NCI-H510A treated with DMSO at 0.1 percent for 48 hours (cell line): ENCODE results near the gene SMAD2.

Experiments used
- DNase-seq: peaks from one replicate; lab custom pipeline; 2025; lab: John Stamatoyannopoulos, UW

Gene SMAD2

DNA sequence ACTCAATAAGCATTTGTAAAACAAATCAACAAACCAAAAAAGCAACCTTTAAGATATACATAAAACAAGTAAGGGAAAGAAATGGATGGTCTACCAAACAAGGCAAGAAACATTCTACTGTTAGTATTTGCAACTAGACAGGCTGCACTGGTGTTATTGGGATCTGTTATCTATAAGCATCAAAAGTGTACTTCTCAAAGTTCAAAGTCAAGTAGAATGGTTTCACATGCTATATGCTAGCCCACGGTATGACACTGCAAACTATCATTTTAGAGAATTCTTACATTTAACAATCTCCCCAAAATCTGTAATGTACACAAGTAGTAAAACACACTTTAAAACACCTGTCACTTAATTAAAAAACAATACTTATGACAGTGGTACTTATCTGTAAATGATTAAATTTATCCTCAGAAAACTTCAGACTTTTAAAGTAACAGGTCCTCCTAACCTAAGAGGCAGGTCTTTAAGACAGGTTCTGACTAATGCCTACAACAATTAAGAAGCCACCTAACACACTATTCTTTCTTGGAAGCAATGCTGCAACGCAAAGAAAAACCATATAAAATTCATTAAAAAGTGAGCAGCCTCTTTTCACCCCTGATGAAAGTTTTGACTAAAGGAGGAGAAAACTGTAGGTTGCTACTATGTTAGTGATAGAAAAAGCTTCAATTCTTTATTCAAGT lies 34.8 kb downstream of the SMAD2 start:
- DNase-seq: no peak

DNA sequence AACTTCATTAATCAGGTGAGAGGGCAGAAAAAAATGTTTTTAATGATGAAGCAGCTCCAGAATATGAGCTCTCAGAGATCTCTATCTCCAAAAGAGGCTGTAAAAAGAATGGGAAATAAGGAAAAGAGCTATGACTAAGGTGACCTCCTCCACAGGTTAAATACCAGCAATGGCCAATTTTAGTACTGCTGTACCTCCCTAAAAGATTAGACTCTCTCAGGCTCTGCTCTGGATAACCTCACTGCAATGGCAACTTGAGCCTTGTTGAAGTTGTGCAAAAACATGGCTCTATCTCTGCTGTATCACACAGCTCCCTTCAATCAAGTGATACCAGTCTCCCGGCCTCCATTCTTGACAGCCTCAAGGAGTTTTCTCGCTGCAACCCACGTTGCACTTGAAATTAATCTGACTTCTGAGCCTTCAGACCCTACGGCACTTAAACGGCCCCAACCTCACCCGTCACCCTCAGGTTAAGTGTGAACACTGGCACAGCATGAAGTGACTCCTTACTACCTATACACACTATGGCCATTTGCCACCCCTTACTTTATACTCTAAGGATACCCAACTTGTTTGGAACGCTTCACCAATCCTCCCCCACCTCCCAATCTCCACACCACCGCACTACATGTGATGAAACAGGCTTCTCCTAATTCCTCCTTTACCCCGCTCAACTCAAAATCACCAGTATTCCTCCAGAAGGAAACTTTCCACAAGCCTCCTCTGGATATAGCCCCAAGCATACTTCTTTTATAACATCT lies 36.3 kb downstream of the SMAD2 start:
- no peak for DNase-seq

DNA sequence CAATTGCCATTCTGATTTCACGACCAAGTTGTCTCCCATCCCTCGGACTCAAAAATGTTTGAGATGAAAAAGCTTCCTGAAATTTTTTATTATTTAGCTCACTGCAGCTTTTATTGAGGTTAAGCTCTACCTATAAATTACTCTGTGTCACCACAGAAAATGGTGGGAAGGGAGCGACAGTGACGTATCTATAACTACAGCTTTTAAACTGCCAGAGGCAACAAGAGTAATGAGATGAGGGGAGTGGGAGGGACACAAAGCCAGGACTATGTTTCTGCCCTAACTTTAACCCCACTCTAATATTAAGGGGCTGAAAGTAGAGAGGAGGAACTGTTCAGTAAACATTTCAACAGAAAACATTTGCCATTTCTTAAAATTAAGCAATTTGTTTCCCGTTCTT lies 37.4 kb downstream of the SMAD2 start:
- DNase-seq: no peak

DNA sequence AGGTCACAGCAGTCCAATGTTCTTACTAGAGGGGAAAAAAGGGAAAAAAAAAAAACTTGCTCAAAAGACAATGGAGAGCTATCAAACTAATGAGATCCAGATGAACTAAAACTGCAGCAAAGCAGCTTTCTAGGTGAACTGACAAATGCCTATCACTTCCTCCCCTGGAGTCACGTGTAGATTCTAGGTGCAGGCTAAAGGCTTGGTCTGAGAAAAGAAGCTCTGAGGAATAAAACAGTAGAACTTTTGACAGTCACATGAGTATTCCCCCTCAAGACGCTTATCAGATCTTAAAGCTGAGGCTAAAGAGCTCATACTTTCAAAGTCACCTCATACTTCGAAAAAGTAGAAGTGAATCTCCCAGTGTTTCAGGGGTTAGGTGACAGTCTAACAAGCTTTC lies 42.3 kb downstream of the SMAD2 start:
- DNase-seq: no peak

DNA sequence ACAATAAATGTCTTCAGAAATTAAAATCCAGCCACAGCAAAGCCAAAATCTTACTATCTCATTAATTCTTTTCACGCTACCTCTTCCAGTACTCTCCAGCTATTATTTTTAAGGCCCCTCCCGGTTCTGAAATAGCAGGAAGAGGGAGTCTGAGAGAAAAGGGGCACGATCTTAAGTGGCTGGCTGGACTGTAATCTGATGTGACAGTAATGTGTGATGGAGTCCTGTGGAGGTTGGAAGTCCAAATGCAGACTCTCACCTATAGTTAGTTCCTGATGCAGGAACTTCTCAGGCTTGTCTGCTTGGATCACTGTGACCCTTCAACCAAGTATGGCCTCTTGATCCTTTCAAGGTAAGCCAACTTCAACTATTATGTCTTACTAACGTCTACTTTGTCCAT lies 43.2 kb downstream of the SMAD2 start:
- no peak for DNase-seq

DNA sequence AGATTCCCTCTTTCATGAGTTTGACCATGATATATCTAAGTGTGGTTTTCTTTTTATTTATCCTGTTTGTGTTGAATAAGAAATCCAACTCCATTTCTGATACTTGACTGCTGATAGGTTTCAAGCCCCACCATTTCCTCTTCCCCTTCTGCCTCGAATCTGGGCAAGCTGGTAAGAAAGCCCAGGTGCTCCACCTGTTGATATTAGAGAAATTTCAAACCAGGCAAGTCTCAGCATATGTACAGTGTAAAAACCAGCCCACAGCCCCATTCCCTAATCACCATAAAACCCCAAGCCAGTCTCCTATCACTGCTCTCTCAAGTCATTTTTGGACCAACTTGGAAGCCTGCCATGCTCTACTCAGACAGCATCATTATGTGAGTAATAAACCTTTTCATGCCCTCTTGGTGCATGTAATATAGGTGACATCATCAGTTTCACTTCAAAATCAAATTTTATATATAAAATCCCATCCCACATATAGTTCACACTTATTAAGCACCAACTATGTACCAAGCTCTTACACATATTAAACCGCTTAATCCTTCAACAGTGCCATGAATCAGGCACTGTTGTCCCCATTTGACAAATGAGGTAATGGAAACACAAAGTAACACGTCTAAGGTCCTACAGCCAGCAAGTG lies 46.6 kb downstream of the SMAD2 start:
- no peak for DNase-seq

DNA sequence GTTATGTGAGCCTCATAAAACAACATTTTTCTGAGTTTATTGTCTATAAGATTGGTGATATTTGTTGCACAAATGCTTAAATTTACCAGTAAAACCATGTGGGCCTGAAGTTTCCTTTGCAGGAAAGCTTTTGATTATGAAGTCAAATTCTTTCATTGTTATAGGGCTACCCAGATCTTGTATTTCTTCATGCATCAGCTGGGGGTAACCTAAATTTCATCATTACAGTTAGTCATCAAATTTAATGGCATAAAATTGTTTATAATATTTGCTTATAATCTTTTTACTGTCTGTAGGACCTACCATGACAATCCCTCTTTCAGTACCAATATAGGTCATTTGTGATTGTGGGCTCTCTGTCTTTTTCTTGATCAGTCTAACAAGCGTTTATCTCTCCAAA lies 47.8 kb downstream of the SMAD2 start:
- no peak for DNase-seq

DNA sequence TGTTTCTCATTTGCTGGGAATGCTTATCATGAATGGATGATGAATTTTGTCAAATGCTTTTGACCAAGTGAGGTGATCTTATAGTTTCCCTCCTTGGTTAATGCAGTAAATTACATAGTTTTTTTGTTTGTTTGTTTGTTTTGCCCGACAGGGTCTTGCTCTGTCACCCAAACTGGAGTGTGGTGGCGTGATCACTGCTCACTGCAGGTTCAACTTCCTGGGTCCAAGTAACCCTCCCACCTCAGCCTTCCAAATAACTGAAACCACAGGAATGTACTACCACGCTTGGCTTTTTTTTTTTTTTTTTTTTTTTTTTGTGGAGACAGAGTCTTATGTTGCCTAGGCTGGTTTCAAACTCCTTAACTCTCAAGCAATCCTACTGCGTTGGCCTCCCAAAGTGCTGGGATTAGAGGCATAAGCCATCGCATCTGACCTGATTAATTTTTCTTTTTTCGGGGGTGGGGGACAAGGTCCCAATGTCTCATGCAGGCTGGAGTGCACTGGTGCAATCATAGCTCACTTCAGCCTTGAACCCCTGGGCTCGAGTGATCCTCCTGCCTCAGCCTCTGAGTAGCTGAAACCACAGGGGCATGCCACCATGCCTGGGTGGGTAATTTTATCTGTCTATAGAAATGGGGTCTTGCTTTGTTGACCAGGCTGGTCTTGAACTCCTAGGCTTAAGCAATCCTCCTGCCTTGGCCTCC lies 48.6 kb downstream of the SMAD2 start:
- no peak for DNase-seq

DNA sequence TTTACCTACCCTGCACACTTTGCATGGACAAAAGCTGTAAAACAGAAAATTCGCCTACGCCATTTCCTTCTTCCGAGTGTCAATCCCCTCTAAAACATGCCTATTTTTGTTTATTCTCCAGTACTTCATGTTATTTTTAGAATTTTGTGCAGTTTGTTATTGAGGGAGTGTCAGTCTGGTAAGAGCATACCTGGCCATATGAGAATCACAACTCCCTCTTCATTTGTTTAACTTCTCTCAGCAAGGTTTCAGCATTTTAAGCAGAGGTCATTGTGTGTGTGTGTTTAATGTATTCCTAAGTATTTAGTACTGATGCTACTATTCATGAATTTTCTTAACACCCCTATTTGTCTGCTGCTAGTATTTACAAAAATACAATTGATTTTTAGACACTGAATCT lies 49.4 kb downstream of the SMAD2 start:
- no peak for DNase-seq

DNA sequence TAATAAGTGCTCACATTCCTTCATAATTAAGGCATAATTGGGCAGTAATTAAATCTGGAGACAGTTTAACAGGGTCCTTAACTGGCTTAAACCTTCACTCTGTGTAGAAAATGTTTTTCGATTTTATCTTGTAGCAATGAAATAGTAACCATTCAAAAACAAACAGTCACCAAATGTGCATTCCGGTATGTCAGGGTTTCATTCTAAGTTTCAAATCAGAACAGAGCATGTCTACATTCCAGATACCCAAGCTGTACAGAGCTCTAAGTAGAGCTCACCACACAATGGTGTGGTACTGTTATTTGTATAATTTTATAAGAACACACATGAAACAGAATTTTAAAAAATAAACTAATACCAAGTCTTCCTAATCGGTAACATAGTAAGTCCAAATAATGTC lies 52.6 kb downstream of the SMAD2 start:
- no peak for DNase-seq

DNA sequence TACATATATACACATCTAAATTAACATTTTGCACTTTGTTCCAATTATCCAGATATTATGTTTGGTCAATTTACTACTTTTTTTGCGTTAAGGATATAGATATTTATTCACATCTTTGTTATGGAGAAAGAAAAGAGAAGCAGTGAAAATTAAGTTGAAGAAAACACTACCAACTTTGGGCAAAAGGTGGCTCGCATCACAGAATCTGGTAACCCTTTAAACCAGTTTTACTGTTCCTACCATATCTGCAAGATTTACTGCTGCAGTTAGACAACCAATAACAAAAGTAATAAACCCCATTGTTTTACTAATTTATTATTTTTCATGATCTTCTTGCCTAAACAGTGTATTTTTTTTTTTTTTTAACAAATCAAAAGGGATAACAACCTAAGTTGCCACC lies 53.6 kb downstream of the SMAD2 start:
- no peak for DNase-seq

DNA sequence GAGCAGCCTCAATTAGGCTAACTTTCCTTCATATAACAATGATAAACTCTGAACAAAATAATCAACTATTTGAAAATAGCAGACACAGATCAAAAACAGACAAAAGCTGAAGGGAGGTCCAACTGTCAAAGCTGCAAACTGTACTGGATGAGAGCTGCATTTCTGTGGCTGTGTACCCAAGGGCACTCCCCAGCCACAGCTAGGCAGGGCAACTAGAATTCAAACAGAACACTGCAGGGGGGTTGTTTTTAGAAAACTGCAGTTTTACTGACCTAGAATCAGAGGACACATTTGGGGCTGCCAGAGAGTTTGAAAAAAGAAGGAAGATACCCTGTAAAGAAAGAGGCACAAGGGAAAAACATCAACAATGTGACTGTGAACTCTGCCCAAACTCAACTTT lies 56.8 kb downstream of the SMAD2 start:
- no peak for DNase-seq

DNA sequence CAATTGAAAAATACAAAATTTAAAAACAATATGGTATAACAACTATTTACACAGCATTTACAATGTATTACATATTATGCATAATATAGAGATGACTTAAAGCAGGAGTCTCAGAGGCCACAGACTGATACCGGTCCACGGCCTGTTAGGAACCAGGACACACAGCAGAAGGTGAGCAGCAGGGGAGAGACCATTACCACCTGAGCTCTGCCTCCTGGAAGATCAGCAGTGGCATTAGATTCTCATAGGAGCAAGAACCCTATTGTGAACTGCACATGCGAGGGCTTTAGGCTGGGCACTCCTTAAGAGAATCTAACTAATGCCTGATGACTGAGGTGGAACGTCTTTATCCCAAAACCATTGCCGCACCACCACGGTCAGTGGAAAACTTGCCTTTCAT lies 58.0 kb downstream of the SMAD2 start:
- no peak for DNase-seq

DNA sequence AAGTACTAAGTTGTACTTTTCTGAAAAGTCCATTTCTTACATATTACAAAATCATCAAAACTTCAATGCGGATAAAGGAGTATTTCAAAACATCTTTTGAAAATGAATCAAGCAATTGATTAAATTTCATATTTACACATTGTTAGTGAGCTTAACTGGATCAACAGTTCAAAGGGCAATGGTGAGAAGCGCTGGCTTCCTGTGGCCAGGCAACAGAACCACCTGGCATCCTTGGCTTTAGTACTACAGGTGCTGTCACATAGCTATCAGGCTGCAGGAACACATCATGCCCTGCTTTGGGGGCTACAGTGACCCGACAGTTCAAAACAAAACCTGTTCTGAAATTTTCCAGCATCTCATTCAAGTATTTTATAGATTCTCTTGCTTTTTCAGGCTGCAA lies 59.2 kb downstream of the SMAD2 start:
- no peak for DNase-seq

DNA sequence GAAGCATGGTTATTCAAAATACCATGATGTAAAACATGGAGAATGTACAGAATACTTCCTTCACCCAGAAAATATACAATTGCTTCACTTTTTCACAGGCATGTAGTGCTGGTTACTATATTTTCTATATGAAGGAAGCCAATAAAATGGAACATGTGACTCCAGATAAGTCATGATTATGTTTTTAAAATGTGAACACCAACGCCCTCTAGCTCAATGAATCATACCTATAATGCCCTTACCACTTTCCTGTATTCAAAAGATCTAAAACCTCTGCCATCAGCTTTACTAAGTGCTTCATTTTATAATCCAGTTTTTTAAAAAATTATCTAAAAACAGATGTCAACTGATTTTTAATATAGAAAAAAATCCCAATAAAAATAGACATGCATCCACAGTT lies 59.9 kb downstream of the SMAD2 start:
- no peak for DNase-seq

DNA sequence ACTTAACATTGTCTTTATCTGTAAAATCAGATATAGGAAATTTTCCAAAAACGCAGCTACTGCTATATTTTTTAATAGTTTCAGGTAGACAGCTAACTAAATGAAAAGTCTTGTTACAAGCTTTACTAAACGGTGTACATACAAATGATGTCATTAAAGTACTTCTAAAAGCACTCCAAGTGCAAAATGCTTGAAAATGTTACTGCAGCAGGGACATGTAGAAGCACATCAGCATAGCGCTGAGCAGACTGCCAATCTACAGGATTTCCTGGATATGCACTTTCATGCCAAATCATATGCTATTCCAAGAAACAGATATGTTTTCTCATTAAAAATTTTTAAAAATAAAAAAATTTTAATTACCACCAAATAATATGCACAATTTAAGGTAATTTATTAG lies 61.7 kb downstream of the SMAD2 start:
- DNase-seq: no peak

DNA sequence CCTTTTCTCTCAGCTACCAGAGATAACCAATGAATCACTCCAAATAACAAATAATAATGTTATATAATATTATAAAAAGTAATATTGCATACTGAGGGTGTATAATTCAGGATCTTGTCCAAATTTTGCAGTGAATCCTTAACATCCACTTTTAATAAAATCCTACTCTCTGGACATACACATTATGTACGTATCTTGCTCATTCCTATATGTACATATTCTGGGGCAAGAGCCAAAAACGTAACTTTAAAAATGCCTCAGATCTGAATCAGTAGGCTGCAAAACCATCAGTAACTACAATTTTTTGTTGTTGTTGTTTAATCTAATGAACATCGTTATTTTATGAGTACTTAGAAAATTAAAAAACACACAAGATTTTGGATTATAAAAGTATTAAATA lies 65.3 kb downstream of the SMAD2 start:
- DNase-seq: no peak

DNA sequence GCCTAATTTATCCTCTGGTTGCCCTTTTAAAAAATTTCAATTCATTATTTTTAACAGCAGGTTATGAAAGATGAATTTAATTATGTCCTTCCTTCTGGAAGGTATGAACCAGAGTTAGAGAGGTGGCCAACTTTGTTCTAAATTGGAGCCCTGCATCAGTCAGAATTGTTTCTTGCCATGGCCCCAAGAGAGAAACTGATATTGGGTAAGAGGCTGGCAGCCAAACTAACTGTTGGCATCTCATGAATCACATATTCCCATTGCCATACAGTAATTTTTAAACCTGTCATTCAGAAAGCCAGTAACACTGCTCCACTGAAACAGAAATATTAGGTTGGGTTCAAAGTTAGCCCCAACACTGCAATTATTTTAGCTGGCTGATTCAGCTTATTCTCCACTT lies 67.4 kb downstream of the SMAD2 start:
- DNase-seq: no peak

DNA sequence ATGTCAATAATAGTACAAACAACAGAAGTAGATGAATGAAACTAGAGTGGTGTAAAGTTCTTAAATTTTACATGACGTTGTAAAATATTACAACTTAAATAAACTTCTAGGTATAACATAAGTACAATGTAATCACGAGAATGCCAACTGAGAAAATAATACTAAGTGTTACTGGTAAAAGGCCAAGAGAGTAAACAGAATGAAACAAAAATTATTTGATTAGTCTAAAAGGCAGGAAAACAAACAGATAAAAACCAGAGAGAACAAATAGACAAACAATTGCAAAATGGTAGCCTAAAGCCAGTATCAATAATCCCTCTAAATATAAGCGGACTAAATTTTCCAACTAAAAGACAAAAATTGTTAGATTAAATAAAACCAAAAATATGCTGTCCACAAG lies 71.9 kb downstream of the SMAD2 start:
- no peak for DNase-seq

DNA sequence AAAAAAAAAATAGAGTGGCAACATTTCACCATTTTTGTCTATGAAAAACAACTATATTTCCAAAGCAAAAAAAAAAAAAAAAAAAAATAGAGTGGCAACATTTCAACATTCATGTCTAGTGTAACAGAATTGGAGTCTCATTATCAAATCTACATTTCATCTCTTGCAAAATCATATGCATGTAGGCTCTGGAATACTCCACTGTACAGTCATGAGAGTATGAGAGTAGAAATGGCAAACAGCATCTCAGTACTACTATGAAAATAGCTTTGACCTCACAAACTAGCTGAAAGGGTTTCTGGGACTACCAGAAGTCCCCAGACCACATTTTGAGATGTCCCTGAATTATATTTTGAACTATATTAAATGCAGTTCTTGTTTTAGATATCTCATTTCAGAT lies 82.8 kb downstream of the SMAD2 start:
- DNase-seq: no peak

DNA sequence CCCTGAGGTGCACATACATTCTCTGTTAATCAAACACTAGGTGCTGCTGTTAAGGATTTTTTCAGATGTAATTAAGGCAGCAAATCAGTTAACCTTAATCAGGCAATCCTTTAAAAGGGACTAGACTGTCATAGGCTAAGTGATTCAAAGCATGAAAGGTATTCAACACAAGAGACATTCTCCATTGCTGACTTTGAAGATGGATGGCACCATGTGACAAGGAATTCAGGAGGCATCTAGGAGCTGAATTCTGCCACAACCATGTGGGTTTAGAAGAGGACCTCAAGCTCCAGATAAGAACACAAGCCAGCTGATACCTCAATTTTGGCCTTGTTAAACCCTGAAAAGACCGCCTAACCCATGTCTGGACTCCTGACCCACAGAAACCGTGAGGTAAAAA lies 84.0 kb downstream of the SMAD2 start:
- DNase-seq: no peak

DNA sequence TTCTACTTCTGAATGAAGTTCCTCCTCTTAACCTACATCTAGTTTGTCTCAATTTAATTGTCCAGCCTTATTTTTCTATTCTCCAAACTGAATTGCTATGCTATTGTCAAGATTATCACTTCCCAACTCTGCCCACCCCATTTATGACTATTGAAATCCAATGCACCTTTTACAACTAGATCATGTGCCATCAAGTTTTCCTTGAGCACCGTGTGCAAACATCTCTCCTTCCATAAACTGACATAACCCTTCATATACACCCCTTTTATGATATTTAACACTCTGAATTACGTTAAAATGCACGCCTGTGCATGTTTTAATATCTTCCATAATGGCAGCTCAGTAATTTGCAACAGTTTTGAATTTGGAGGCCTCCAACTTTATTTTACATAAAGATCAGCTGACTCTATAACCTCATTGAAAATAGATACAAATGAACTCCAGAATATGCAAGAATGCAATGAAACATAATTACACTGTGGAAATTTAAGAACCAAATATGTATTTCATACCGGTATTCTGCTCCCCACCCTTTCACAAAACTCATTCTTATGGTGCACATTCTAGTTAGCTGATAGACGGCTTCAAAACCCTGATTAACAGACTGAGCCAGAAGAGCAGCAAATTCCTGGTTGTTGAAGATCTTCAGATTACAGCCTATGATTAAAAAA lies 85.5 kb downstream of the SMAD2 start:
- no peak for DNase-seq
